Measurements from ENCODE around the gene TMEM51. TPM values are rescaled to one million over a fixed set of nuclear protein-coding genes. Genes with fewer than 3 reads are reported as not detected.

Gene TMEM51
- total and polyA plus RNA-seq, 2 of the 4 experiments (the other 2 are of a cell fraction): 2.7 to 10.2 TPM

GRCh38 chr1:15246960-15247614 lies 93.5 kb downstream of the TMEM51 start, which contains the start of gene FHAD1:
TSS of gene FHAD1 (plus strand) at chr1:15247223. CDS start at chr1:15251785, 4,562 bp downstream.
- no peak within 1 kb of the TSS for H2BK5ac ChIP-seq (ENCODE audit: low read depth, low read length, poor library complexity, severe bottlenecking)
- H2AK9ac ChIP-seq (replicated peaks; ENCODE audit: low read depth, low read length, poor library complexity): no peak within 1 kb of the TSS
- POLR2A ChIA-PET (ENCODE audit: unreplicated experiment): no interaction called here
- H3K4me1 ChIP-seq (ENCODE audit: control insufficient read depth, insufficient read depth, low read length): peaks cover 8% of the 10 kb centered on the region; the same call in 1 of the 2 replicates
- dilution Hi-C loops (cut with HindIII; ENCODE audit: low sequenced_read_pairs, unreplicated experiment) (no loop called here), intact Hi-C loops (cut with micrococcal nuclease) (loop anchor here (5.0 kb wide), 1 partner anchor 35 kb away; no protein-coding TSS in a partner anchor), in situ Hi-C loops (cut with MboI; ENCODE audit: low sequenced_read_pairs) (no loop called here)
- CTCF ChIA-PET: interaction anchor here (0.7 kb wide), 3 partner anchors 9 to 176 kb away, joined by 3 read pairs; no protein-coding TSS in a partner anchor
- no peak within 1 kb of the TSS for H4K8ac ChIP-seq (ENCODE audit: low read depth in 2 of 2, low read length in 2 of 2)
- H2BK15ac ChIP-seq (ENCODE audit: low read depth, low read length): no peak within 1 kb of the TSS
- no peaks in the 10 kb centered on the region for H3K9me3 ChIP-seq (ENCODE audit: control insufficient read depth, insufficient read depth, low read length)
- peak within 1 kb of the TSS; percentile 53 for H3K4me2 ChIP-seq (ENCODE audit: low read depth, low read length)
- no peak within 1 kb of the TSS for H2BK120ac ChIP-seq (ENCODE audit: low read depth, low read length)
- TF ChIP-seq POLR2A (IDR thresholded peaks at IDR 0.05; ENCODE audit: low read depth, low read length) (no peak), FOS (IDR thresholded peaks at IDR 0.05; ENCODE audit: low read depth, low read length) (no peak), RFX5 (IDR thresholded peaks at IDR 0.05; ENCODE audit: low read depth, low read length) (0 out of 2 replicates have a peak, but pooled peaks have one; percentile 36)
- no peaks in the 10 kb centered on the region for H3K36me3 ChIP-seq (ENCODE audit: control insufficient read depth, insufficient read depth, low read length)
- no TSS peak for BruUV-seq (replicated peaks)
- peak; percentile 70 for ATAC-seq (ENCODE audit: low read depth)
- H3K23ac ChIP-seq (ENCODE audit: low read depth, low read length): no peak within 1 kb of the TSS
- H3K79me1 ChIP-seq (ENCODE audit: low read depth in 1 of 2, low read length in 2 of 2): no peaks in the 10 kb centered on the region
- 40% methylated on average over 6 of the region's 55 CpGs; no CpG with 5 or more reads in 1 of the 2 experiments for WGBS, 2 experiments (ENCODE audit: extremely low coverage in 2 of 2, insufficient read length in 1 of 2)
- peak within 1 kb of the TSS; percentile 35 for H3K4me3 ChIP-seq (ENCODE audit: insufficient read depth, low read depth, low read length)
- no peaks in the 10 kb centered on the region for H4K20me1 ChIP-seq (ENCODE audit: insufficient read depth, low read length)
- H2AFZ ChIP-seq (replicated peaks; ENCODE audit: low read length, poor library complexity): peak within 1 kb of the TSS; percentile 73
- H3K14ac ChIP-seq (replicated peaks; ENCODE audit: low read depth, low read length): no peak within 1 kb of the TSS
- H4K91ac ChIP-seq (ENCODE audit: insufficient read depth, low read depth, low read length): no peak within 1 kb of the TSS
- peaks cover 21% of the 10 kb centered on the region for H3K27me3 ChIP-seq (ENCODE audit: control insufficient read depth, insufficient read depth, low read length)
- no peak within 1 kb of the TSS for H3K4ac ChIP-seq (ENCODE audit: low read depth, low read length)
- no peak within 1 kb of the TSS; the same call in 1 of the 2 replicates for H4K5ac ChIP-seq (ENCODE audit: low read depth, low read length)
- no peaks in the 10 kb centered on the region for H3K9me1 ChIP-seq (ENCODE audit: insufficient read depth, low read length)
- H3K18ac ChIP-seq (ENCODE audit: low read depth, low read length): no peak within 1 kb of the TSS; the same call in 1 of the 2 replicates
- peak within 1 kb of the TSS; percentile 27; the same call in 1 of the 2 replicates for H3K27ac ChIP-seq (ENCODE audit: insufficient read depth, low read length)
- no peak within 1 kb of the TSS for H3K56ac ChIP-seq (ENCODE audit: extremely low read depth, insufficient read depth, low read length)
- no peak within 1 kb of the TSS for H2BK20ac ChIP-seq (ENCODE audit: low read depth, low read length)
- peak; percentile 17 for DNase-seq
- no peak within 1 kb of the TSS for H2AK5ac ChIP-seq (ENCODE audit: low read depth, low read length)
- no peak within 1 kb of the TSS for H3K9ac ChIP-seq (ENCODE audit: low read depth, low read length)

Data from IMR-90 (cell line).